Umbilical cord (tissue), 2 donors: ENCODE results near the gene WDR59. TPM values are rescaled to one million over a fixed set of nuclear protein-coding genes. Genes with fewer than 3 reads are reported as not detected.
"Not testable (repeated sequence)": the region's sequence is repeated elsewhere in the genome, so short reads cannot be mapped to it uniquely, and the experiment has no call there.

Experiments used
- DNase-seq: peaks from one replicate; pipeline ENCODE4 v3.0.0-alpha.2; 2015; ENCODE audit warnings: low spot score
- total RNA-seq: library from RNA; depleted of rRNA; stranded (reverse); fragments of >200 nt; gene quantifications from one replicate; pipeline ENCODE4 v1.2.3, GENCODE V29; 2014; ENCODE audit warnings: low replicate concordance; ENCODE audit not compliant: insufficient read depth

WDR59 gene
- total RNA-seq, 1 donor from 2014 or later, result 94.4 TPM

DNA sequence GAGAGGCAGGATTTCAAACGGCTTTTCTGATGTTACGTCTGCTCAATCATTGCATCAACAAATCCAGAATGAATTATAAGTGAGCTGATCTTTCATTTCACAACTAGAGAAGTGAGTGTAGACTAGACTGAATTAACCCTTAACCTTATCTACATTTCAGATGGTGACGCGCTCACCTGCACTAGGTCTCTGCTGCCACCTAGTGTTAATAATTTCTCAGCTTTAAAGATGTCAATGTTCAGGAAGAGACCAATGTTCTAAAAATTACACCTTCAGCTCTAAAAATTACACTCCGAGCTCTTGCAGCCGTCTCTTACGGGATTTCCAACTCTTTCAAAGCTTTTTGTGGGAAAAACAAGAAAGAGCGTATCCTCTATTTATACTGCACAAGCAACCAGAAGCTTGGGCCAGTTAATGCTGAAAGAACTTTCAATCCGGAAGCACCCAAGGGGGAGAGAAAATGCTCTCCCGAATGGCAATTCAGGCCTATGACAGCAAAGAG is 122.1 kb downstream of the WDR59 start:
- peak; percentile 50 for DNase-seq

DNA sequence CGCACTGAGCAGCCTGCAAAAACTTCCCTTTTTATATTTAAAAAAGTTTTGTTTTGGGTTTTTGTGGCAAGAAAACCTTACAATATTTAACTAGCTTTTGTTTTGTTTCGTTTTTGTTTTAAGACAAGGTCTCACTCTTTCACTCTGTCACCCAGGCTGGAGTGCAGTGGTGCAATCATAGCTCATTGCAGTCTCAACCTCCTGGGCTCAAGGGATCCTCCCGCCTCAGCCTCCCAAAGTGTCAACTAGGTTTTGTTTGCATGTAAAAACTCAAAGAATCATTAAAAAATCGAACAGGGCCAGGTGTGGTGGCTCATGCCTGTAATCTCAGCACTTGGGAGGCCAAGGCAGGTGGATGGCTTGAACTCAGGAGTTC is 132.4 kb downstream of the WDR59 start:
- DNase-seq, result no peak

DNA sequence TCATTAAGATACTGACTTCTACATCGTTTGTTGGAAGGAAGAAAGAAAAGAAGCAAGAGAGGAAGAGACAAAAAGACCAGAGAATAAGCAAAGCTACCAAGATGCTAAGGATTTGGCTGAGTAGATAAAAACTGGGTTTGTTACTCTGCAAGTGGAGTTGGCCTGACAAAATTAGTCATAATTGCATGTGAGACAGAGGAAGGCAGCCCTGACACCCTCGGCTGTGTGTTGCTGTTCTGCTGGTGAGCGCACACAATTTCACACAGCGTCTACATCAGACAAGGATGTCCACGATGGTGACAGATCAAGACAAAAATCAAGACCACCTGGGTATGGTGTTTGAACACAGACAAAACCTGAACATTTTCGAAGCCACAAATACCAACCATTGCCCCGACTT is 134.9 kb downstream of the WDR59 start:
- no peak for DNase-seq

DNA sequence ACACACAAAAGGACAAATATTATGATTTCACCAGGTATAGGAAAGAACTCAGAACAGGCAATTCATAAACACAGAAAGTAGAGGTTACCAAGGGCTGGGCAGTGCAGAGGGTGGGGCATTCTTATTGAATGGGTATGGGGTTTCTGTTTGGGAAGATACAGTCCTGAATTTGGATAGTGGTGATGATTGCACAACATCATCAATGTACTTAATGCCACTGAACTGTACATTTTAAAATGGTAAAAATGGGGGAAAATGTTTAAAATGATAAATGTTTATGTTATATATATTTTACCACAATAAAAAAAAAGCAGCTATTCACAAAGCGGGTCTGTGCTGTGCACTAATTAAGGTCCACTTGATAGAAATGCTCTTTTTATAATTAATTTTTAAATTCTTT is 137.7 kb downstream of the WDR59 start:
- DNase-seq, result no peak

DNA sequence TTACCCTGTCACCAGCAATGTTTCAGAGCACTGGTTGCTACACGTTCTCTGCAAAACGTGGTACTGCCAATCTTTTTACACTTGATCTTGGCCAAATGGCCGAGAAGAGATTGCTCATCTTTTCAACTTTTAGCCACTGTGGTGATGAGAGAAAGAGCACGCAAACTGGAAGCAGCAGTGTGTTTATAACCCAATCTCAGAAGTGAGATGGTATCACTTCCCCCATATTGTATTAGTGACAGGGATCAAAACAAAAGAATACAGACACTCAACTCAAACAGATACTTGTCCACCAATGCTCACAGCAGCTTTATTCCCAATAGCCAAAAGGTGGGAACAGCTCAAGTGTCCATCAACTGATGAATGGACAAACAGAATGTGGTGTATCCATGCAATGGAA is 138.2 kb downstream of the WDR59 start:
- no peak for DNase-seq

DNA sequence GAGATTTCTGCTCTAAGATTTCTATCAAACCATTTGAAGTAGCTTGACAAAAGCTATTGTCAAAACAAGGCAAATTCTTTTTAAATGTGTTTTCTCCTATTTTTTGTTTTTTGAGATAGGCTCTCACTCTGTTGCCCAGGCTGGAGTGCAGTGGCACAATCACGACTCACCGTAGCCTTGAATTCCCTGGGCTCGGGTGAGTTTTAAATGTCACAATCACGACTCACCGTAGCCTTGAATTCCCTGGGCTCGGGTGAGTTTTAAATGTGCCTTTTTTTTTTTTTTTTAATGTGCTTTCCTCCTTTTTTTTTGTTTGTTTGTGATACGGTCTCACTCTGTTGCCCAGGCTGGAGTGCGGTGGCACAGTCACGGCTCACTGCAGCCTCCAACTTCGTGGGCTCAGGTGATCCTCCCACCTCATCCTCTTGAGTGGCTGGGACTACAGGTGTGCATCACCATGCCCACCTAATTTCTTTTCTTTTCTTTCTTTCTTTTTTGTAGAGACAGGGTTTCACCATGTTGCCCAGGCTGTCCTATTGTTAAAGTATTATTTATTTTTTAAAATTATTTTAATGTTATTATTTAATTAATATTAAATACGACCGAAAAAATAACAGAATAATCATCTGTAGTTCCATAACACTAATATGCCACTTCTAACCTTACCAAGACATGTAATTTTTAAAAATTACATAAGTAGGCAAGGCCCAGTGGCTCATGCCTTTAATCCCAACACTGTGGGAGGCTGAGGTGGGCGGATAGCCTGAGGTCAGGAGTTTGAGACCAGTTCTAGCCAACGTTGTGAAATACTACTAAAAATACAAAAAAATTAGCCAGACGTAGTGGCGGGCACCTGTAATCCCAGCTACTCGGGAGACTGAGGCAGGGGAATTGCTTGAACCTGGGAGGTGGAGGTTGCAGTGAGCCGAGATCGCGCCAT is 140.6 kb downstream of the WDR59 start:
- DNase-seq, result no peak

DNA sequence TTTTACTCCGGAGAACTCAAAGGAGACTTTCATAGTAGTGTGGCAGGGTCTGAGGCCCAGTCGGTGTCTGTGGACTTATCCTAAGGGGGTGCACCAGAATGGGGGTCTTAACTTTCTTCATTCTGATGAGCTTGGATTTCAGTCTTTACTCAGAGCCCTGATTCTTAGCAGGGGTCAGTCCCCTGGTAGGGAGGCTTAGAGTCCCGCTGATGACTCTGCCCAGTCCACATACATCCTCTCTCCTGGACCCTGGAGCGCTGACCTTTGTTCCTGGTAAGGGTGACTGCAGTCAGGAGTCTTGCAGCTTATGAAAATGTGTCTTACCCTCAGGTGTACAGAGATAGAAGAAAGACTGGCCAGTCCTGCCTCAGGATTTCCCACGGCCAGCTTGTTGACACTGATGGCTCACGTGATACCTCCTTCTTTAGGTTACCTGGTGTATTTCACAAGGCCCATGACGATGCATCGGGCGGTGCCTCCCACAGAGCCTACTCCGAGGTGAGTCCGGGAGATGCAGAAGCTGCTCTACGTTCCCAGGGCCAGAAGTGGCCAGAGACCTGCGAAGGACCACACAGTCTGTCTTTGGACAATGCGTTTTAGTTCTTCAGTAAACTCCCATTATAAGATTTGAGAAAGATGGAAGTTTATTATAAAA is 141.4 kb downstream of the WDR59 start:
- DNase-seq, result not testable (repeated sequence)

DNA sequence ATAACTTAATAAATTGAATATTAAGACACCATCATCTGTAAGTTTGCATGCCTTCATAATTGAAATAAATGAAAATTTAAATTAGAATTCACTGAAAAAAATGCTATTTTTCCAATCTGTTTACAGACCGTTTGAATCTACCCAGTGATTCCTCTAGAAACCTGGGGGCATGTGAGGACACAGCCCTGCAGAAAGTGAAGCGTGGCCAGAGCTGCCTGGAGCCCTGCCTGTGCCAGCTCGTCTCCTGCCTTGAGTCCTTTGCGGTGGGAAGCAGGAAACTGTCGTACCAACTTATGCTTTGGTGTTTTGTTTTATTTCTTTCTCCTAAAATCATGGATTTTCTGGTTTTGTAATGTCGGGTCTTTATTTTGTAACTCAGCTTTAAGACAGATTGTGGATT is 142.5 kb downstream of the WDR59 start:
- DNase-seq, result no peak

DNA sequence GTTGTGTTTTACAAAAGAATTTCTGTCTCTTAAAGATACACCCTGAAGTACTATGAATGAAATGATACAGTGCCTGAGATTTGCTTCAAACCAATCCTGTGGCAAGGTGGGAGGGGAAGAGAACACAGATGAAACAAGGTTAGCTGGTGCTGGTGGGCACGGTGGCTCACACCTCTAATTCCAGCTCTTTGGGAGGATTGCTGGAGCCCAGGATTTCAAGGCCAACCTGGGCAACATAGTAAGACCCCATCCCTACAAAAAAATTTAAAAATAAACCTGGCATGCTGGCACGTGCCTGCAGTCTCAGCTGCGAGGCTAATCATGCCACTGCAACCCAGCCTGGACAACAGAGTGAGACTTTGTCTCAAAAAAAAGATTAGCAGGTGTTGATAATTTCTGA is 143.0 kb downstream of the WDR59 start:
- DNase-seq, result no peak

DNA sequence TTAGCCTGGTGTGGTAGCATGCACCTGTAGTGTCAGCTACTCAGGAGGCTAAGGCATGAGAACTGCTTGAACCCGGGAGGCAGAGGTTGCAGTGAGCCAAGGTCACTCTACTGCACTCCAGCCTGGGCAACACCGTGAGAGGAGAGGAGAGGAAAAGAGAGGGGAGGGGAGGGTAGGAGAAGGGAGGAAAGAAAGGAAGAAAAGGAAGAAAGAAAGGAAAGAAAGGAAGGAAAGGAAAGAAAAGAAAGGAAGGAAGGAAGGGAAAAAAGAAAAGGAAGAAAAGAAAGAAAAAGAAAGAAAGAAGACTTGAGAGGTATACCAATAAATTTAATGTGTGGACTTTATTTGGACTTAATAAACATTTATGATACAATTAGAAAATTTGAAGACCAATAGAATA is 143.5 kb downstream of the WDR59 start:
- no peak for DNase-seq

DNA sequence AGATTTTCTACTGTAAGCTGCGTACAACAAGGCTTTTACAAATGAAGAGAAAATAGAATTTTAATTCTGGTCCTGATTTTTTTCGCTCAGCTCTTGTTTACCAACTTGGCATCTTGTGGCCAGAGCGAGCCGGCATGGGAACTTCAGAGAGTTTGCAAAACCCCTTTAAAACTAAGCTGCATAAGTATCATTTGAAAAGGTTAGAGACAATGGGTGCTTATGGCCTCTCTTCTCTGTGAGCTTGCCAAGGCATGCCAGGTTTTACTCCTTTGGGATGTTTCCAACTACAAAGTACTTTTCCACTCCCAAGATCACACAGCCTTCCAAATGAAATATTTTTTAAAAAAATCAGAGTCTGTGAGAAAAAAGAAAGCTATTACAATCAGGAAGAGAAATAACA is 147.9 kb downstream of the WDR59 start:
- no peak for DNase-seq

DNA sequence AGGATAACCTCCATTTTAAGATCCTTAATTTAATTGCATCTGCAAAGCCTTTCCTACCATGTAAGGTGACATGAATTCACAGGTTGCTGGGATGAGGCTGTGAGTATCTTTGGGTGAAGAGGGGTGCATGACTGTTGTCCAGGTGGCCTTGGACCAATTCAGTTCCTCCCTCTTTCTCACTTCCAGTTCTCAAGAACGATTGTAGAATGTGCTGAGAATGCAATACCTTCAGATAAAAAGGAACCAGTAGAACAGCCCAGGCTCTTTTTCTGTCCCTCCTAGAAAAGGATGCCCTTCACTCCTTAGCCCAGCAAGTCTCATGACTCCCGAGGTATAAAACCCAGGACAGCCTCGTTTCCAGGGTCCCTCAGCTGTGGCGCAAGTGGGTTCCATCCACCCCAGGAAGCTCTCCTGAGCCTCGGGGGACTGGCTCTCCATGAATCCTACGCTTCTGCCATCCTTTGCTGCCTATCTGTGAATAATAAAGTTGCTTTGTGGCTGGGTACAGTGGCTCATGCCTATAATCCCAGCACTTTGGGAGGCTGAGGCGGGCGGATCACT is 148.7 kb downstream of the WDR59 start:
- DNase-seq, result no peak

DNA sequence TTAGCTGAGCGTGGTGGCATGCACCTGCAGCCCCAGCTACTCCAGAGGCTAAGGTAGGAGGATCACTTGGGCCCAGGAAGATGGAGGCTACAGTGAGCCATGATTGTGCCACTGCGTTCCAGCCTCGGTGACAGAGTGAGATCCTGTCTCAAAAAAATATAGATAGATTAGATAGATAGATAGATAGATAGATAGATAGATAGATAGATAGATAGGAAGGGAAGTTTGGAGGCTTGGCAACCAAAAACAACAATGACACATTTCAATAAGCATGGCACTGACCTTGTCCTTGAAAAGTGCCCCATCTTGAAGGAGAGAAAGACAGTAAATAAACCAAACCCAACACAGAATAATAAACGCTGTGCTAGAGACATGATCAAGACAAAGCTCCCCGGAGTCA is 152.7 kb downstream of the WDR59 start:
- no peak for DNase-seq

DNA sequence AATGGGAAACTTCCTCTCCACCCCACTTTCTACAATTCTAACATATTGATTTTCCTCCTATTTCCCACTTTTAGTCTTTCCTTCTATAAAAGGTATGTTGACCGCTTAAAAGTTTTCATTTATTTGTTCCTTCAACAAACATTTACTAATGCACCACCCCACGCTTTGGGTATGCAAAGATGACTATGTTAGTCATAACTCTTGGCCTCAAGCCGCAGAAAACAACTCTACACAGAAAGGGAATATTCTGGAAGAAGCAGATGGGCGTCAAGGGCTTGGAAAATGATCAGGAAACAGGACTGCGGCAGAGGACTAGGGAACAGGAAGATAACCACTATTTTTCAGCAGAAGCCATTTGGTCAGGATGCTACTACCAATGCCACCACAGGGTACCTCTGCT is 153.5 kb downstream of the WDR59 start:
- no peak for DNase-seq

DNA sequence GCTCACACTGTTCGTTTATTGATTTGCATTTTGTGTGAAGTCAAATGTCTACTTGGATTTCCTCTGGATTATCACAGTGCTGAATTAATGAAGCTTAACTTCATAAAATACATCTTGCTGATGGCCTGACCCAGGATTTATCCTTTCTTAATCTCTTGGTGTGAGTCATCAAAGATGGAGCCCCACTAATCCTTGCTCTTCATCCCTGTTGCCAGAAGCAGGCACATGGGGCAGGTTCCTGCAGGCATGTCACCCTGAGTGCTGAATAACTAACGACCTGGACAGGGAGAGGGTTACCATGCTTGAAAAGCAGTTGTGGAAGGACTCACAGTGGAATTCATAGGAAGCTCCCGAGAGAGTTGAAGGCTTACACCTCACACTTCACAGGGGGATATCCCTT is 154.3 kb downstream of the WDR59 start:
- no peak for DNase-seq

DNA sequence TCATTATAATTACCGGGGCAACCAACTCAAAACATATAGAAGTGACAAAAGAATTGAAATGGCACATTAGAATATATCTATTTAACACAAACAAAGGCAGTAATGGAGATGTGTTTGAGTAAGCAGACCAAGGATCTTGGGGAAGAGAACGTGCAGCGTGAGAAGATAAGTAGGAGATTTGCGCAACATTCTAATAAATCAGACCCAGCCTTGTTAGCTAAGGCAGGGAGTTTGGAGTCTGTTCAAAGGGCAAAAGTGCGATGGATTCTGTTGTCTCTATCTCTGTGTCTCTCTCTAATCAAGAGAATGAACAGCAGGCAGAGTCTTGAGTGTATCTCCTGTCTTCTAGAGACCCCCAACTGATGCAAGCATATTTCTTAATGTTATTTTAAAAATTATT is 155.3 kb downstream of the WDR59 start:
- no peak for DNase-seq

DNA sequence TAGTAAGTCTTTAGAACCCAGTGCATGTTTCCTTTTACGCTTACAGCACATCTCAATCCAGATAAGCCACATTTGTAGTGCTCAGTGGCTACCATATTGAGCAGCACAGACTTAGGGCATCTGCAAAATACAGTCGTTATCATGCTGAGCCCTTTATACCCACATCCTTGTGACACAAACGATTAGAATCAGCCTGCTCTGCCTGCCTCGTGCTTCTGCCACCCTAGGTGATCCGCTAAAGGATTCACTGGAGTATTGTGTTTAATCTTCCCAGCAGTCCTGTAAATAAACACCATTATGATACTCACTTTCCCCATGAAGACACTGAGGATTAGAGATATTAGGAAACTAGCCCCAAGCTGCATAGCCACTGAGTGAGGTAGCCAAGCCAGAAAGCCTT is 159.0 kb downstream of the WDR59 start:
- no peak for DNase-seq

DNA sequence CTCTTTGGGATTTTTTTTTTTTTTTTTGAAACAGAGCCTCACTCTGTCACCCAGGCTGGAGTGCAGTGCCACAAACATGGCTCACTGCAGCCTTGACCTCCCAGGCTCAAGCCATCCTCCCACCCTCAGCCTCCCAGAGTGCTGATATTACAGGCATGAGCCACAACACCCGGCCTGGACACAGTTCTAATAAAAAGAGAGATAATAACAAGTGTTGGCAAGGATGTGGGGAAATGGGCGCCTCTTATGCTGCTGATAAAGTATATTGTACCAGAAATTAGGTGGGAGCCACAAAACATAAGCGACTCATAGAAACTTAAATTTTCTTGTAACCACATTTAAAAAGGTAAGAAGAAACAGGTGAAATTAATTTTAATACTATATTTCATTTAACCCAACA is 159.9 kb downstream of the WDR59 start:
- DNase-seq, result no peak
